GM18507 (cell line): Measurements from ENCODE around the gene MYO1D.
"Not testable (repeated sequence)": the region's sequence is repeated elsewhere in the genome, so short reads cannot be mapped to it uniquely, and the experiment has no call there.

ENCODE experiments used
- DNase-seq: peaks from one replicate; pipeline ENCODE4 v3.0.0; 2011; ENCODE audit warnings: low read depth; ENCODE audit not compliant: insufficient read length; ENCODE audit errors: extremely low spot score
- FAIRE-seq: peaks from 2 replicates; lab custom pipeline; 2011; peaks lifted over from hg19 to GRCh38; lab: Jason Lieb, UNC

The MYO1D gene

GRCh38 chr17:32899236-32900013 lies 22.5 kb upstream of the MYO1D start:
- DNase-seq (no peak), FAIRE-seq (no peak)

DNA sequence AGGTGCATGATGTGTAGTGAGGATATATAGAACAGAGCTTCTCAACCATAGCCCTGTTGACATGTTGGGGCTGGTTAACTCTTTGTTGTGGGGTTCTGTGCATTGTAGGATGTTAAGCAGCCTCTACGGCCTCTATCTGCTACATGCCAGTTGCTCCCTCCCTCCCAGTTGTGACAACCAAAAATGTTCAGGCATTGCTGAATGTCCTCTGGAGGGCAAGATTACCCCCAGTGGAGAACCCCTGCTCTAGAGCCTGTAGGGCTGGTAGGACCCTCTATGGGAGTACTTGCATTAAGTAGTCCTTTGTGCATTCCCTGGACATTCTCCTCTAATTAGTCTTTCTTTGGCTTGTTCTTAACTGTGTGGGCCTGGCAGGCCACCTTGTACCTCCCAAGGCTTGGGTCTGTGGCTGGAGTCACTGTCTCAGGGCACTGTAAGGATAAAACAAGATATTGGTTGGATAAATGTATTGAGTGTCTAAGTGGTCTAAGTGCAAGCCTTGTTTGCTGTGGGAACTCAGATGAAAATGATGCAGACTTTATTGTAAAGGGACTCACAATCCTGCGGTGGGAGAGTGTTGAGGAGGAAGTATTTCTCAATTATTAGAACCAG lies 19.8 kb upstream of the MYO1D start:
- DNase-seq: no peak
- no peak for FAIRE-seq

DNA sequence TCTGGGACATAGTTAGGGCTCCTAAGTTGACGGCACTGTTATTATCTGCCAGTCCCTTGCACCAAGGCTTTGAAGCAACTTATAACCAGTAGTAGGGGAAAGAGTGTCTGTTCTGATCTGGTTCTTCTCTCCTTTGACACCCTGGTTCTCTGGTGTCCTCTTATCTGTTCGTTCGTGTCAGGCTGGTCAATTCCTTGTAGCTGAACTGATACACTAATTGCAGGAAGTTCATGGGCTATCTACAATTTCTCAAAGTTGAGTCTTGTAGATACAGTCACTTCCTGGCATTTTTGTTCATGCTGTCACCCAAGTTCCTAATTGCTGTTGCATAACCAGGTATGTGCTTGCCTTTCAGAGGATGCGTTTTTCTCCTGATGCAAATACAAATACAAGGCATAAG lies 17.3 kb upstream of the MYO1D start:
- FAIRE-seq (no peak), DNase-seq (no peak)

GRCh38 chr17:32887410-32887809 lies 10.5 kb upstream of the MYO1D start:
- FAIRE-seq, DNase-seq: not testable (repeated sequence)

DNA sequence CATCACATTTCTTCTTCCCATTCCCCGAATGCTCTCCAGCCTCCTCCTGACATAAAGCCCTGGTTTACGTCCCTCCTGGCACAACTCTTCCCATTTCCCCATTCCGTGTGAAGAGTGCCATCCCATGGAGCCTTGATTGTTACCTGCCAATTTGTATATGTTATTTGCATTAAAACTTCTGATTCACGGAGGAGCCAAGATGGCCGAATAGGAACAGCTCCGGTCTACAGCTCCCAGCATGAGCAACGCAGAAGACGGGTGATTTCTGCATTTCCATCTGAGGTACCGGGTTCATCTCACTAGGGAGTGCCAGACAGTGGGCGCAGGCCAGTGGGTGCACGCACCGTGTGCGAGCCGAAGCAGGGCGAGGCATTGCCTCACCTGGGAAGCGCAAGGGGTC lies 10.0 kb upstream of the MYO1D start:
- not testable (repeated sequence) for FAIRE-seq

GRCh38 chr17:32882734-32883133 lies 5.8 kb upstream of the MYO1D start:
- DNase-seq (no peak), FAIRE-seq (no peak)

More for the DNA sequence above, 10.0 kb upstream of the MYO1D start:
- not testable (repeated sequence) for DNase-seq

- no peak for DNase-seq
- FAIRE-seq: no peak
These were observed 5.1 kb upstream of the MYO1D start for GRCh38 chr17:32882029-32882428.

DNA sequence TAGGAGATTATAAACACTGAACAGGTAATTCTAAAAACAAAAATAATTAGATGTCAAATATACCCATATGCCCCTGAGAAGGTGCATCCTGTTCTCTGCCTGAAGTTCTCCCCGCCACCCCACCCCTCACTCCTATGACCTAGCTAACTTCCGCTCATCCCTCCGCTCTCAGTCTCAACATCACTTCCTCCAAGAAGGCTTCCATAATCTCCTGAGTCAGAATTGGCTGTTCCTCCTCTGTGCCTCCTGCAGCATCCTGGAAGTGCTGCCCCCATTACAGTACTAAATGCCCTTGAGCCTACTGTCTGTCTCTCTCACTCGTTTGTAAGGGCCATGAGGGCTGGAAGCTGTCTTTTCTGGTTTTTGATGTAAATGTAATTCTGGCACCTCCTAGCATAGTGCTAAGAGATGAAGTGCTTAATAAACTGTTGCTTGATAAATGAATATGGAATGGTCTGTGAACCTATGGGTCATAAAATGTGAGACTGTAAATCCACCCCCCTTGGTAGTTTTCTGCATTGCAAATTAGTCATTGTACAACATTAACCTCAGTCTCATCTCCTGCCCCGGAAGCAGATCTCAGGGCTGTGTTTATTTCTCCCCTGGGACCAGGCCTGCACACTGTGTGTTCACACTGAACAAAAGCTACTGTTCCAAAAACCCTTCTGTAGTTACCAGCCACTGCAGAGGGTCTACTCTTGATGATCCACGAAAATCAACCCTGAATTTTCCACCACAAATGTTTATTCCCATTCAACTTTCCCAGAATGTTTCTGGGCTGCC lies 3.9 kb upstream of the MYO1D start:
- peak; percentile 12 for FAIRE-seq
- no peak for DNase-seq

DNA sequence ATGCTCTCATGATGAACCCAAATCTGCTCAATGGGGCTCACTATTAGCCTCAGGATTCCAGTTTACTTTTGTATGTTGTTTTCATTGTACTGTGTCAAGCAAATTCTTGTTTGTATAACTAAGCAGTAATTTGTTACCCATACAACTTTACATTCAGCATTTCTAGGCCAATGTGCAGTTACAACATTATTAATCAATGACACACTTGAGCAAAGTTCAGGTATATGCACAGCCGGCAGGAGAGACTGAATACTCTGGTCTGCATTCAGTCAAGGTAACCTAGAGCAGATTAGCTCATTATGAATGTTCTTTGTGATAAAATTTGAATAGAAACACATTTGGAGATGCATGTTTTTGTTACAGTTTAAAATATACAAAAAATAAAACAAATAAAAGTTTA lies 2.2 kb upstream of the MYO1D start:
- no peak for FAIRE-seq
- DNase-seq: no peak

DNA sequence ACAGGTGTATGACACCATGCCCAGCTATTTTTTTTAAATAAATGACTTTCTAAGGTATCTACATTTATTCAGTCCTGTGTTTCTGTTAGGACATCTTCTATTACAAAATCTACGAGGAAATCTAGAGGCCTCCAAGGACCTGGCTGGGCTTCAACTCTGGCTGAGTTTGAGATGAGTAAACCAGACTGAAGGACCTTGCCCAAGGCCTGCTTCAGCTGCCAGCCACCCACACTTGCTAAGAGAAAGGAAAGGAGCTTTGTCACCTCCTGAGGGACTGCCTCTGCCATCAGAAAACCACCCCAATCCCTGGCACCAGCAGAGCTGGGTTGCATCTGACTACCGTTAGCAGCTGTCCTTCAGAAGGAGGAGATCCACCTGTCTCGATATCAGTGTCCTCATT lies 1.3 kb upstream of the MYO1D start:
- FAIRE-seq (no peak), DNase-seq (no peak)

GRCh38 chr17:32877164-32877764 lies 340 bp upstream of the MYO1D start:
- DNase-seq (peak; percentile 83), FAIRE-seq (peak; percentile 79)

DNA sequence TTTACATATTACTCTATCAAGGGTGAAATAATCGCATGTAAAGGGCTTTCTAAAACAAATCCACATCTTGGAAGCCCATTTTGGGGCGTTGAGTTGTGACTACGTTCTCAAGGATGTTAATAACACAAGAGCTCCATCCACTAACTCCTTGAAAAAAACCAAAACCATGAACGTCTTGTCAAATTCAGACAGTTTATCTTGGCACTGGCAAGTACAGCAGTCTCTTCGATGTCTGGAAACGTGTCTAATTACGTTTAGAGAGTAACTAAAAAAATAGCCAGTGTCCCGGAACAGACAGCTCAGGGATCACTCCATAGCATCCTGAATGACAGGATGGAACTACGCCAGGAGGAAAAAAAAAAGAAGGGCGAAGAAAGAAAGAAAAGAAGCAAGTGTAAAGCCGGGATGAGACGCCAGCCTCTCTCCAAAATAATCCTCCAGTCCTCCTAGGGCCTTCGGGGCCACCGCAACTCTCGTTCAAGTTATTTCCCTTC lies 954 bp downstream of the MYO1D start:
- no peak for DNase-seq
- FAIRE-seq: peak; percentile 21

DNA sequence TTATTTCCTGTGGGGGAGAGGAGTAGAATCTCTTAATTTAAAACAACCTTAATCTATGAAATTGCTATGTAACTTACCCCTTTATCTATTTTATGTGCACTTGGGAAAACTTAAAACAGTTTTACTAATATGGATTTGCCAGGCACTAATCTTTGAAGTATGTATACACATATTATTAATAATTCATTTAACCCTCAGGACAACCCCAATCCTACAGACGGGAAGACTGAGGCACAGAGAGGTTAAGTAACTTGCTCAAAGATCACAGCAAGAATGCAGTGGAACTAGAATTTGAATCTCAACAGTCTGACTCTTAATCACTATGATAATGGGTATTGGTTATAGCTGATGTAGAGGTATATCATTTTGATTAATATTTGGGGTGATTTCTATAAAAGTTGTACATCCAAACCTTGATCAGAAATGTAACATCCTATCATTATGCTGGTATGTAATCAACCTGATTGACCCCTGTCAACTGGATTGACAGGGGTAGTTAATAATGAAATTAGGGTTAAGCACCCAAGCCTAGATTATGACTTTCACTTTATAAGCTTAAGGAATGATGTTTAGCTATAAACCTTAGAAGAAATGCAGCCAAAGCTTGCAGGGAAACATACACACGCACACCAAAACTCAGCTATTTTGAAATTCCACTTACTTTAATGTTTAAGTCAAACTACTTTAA lies 1.6 kb downstream of the MYO1D start:
- DNase-seq: no peak
- FAIRE-seq: no peak

DNA sequence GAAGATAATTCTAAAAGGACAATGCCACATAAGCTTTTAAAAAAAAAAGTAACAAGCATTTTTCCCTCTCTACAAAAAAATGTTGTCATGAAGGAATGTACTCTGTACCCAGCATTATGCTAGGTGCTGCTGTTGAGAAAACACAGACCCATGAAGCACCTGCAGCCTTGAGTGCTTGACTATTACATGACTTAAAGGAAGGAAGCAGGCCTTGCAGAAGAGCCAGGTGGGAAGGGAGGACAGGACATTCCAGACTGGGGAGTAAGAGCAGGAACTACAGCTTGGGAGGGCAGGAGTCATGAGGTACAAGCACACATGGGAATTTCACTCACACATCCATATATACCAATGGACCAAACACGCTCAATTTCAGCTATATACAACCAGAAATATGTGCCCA lies 3.8 kb downstream of the MYO1D start:
- DNase-seq: no peak
- FAIRE-seq: no peak

DNA sequence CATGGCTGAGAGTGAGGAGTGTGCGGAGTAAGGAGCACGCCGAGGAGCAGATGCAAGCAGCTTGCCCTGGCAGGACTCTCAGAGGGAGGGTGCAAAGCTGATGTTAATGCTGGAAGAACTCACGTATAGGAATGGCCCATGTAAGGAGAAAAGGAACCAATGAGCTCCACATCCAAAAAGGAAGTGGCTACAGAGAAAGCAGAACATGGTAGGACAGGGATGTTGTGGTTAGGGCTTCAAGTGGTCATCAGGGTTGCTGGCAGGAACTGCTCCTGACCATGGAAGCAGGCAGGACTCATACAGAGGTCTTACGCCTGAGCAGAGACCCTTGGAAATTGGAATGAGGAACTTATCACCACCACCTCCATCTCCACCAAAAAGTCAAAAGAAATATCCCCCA lies 5.2 kb downstream of the MYO1D start:
- DNase-seq (no peak), FAIRE-seq (no peak)

GRCh38 chr17:32870969-32871368 lies 6.0 kb downstream of the MYO1D start:
- no peak for DNase-seq
- FAIRE-seq: no peak

DNA sequence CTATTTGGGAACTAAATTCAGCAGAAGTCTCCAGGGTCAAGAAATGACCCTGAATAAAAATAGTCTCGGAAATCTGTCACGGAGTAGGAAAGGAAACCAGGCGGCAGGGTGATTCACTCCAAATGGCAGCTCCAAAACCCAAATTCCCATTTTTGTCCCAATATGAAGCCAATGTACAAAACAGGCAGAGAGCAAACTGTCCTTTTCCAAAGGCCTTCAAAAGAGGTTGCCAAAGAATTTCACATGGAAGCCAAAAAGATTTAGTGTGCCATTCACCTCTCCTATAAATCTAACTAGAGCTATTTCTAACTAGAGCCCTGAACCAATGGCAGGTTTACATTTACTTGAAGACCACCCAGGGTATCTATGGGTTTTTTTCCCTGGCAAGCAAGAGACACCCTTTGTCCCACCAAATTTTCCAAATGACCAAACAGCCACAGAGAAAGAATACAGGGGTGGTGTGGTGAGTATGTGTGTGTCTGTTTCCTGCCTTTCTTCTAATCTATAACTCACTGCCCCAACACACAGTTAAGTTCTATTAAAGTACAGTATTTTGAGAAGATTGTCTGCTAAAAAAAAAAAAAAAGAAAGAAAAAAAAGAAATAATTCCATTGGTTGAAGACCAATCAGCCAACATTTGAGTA lies 6.8 kb downstream of the MYO1D start:
- FAIRE-seq (no peak), DNase-seq (no peak)

GRCh38 chr17:32869345-32870026 lies 7.4 kb downstream of the MYO1D start:
- FAIRE-seq (no peak), DNase-seq (no peak)
